ENCODE measurements around the gene YLPM1.

DNA sequence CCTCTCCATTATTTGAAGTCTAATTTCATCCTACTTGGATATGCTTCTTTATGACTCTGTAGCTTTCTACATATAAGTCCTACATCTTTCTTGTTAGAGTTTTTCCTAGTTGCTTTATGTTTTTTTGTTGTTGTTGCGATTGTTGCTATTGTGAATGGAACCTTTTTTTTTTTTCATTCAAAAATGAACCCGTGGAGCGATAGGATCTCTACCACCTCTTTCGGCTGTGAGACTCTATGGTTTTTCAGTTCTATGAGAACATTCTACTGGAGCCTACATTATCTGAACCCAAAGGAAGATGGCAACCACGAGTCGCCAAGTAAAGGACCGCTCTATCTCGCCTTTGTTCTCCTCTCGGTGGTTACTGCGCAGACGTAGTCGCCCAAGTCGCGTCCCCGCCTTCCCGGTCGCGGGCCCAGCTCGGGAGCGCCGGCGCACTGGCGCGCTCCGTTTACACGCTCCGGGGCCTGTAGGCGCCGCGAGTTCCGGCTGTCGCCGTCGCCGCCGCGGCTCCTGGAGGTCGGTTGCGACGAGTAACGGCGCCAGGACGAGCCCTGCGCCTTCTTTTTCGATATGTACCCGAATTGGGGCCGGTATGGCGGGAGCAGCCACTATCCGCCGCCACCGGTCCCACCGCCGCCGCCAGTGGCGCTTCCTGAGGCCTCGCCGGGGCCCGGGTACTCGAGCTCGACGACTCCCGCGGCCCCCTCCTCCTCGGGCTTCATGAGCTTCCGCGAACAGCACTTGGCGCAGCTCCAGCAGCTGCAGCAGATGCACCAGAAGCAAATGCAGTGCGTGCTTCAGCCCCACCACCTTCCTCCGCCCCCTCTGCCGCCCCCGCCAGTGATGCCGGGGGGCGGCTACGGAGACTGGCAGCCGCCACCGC lies at the start of gene YLPM1:
- TF ChIP-seq, protein P1, sequence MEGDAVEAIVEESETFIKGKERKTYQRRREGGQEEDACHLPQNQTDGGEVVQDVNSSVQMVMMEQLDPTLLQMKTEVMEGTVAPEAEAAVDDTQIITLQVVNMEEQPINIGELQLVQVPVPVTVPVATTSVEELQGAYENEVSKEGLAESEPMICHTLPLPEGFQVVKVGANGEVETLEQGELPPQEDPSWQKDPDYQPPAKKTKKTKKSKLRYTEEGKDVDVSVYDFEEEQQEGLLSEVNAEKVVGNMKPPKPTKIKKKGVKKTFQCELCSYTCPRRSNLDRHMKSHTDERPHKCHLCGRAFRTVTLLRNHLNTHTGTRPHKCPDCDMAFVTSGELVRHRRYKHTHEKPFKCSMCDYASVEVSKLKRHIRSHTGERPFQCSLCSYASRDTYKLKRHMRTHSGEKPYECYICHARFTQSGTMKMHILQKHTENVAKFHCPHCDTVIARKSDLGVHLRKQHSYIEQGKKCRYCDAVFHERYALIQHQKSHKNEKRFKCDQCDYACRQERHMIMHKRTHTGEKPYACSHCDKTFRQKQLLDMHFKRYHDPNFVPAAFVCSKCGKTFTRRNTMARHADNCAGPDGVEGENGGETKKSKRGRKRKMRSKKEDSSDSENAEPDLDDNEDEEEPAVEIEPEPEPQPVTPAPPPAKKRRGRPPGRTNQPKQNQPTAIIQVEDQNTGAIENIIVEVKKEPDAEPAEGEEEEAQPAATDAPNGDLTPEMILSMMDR (IDR thresholded peaks at IDR 0.05) = no peak
- TF ChIP-seq POLR2A (IDR thresholded peaks at IDR 0.05) = peak in 1 of 2 donors; percentile 77
